Hepatocyte (in vitro differentiated cells): ENCODE measurements around the gene NUDT5. TPM values are rescaled to one million over a fixed set of nuclear protein-coding genes. Genes with fewer than 3 reads are reported as not detected.

Source experiments
- DNase-seq: peaks from one replicate; pipeline ENCODE4 v3.0.0-alpha.2; 2016; ENCODE audit warnings: low spot score
- H2AFZ ChIP-seq: fragments of 200-600 bp; sonication (generic); 2 replicates; pipeline ENCODE4 v1.6.0; 2016; ENCODE audit warnings: antibody characterized with exemption, mild to moderate bottlenecking
- H3K27ac ChIP-seq: fragments of 200-600 bp; sonication (generic); 2 replicates; pipeline ENCODE4 v1.5.1; 2016; ENCODE audit warnings: mild to moderate bottlenecking
- H3K27me3 ChIP-seq: fragments of 200-600 bp; sonication (generic); 2 replicates; pipeline ENCODE4 v1.6.1; 2016
- H3K36me3 ChIP-seq: fragments of 200-600 bp; sonication (generic); replicated peaks from 2 replicates; pipeline ENCODE4 v1.5.1; 2016; ENCODE audit warnings: low read depth; ENCODE audit not compliant: insufficient read depth
- H3K4me1 ChIP-seq: fragments of 200-600 bp; sonication (generic); 2 replicates; pipeline ENCODE4 v1.5.1; 2016; ENCODE audit warnings: mild to moderate bottlenecking, moderate library complexity; ENCODE audit not compliant: insufficient read depth
- H3K4me2 ChIP-seq: fragments of 200-600 bp; sonication (generic); 2 replicates; pipeline ENCODE4 v1.6.0; 2016
- H3K4me3 ChIP-seq: fragments of 200-600 bp; sonication (generic); 2 replicates; pipeline ENCODE4 v1.5.1; 2016; ENCODE audit warnings: mild to moderate bottlenecking
- H3K79me2 ChIP-seq: fragments of 200-600 bp; sonication (generic); 2 replicates; pipeline ENCODE4 v1.6.0; 2017; ENCODE audit warnings: mild to moderate bottlenecking
- H3K9me2 ChIP-seq: fragments of 200-600 bp; sonication (generic); replicated peaks from 2 replicates; pipeline ENCODE4 v1.6.0; 2017; ENCODE audit warnings: mild to moderate bottlenecking; ENCODE audit not compliant: insufficient read depth
- H3K9me3 ChIP-seq: fragments of 200-600 bp; sonication (generic); 2 replicates; pipeline ENCODE4 v1.5.1; 2016; ENCODE audit warnings: low read depth, mild to moderate bottlenecking
- H4K20me1 ChIP-seq: fragments of 200-600 bp; sonication (generic); 2 replicates; pipeline ENCODE4 v1.6.0; 2016; ENCODE audit warnings: mild to moderate bottlenecking; ENCODE audit not compliant: insufficient read depth, poor library complexity, severe bottlenecking
- EZH2 ChIP-seq: fragments of 200-600 bp; sonication (generic); IDR thresholded peaks from 2 replicates; pipeline ENCODE4 v1.6.1; 2016; ENCODE audit warnings: antibody characterized with exemption, mild to moderate bottlenecking, borderline replicate concordance
- EZH2phosphoT487 ChIP-seq: fragments of 200-600 bp; sonication (generic); IDR thresholded peaks from one replicate; pipeline ENCODE4 v1.6.1; 2018; ENCODE audit warnings: antibody characterized with exemption, mild to moderate bottlenecking, low read depth, moderate library complexity; ENCODE audit not compliant: unreplicated experiment, severe bottlenecking
- WGBS: methylation state at CpG from one replicate; pipeline ENCODE4 v1.1.6; 2016; ENCODE audit warnings: low lambda C conversion rate; ENCODE audit errors: missing lambda C conversion rate; 5-methylcytosine and 5-hydroxymethylcytosine counted together
- polyA plus RNA-seq: library from polyadenylated mRNA; unstranded; fragments of >200 nt; fragmentation: Nextera tagmentation; extraction: Ambion mirVana; gene quantifications from 2 replicates; pipeline ENCODE4 v1.2.1, GENCODE V29; 2016
- total RNA-seq: library from RNA; depleted of rRNA; stranded (reverse); fragments of >200 nt; gene quantifications from 2 replicates; pipeline ENCODE4 v1.2.3, GENCODE V29; 2014
- TF ChIP-seq, protein P1 (sequence below): fragments of 200-600 bp; sonication (generic); IDR thresholded peaks from 2 replicates; pipeline ENCODE4 v1.5.1; 2016; ENCODE audit warnings: antibody characterized with exemption, mild to moderate bottlenecking; ENCODE audit not compliant: poor library complexity

NUDT5 gene
- total and polyA plus RNA-seq, 2 experiments from 2014 or later = 54.0 to 85.1 TPM

DNA sequence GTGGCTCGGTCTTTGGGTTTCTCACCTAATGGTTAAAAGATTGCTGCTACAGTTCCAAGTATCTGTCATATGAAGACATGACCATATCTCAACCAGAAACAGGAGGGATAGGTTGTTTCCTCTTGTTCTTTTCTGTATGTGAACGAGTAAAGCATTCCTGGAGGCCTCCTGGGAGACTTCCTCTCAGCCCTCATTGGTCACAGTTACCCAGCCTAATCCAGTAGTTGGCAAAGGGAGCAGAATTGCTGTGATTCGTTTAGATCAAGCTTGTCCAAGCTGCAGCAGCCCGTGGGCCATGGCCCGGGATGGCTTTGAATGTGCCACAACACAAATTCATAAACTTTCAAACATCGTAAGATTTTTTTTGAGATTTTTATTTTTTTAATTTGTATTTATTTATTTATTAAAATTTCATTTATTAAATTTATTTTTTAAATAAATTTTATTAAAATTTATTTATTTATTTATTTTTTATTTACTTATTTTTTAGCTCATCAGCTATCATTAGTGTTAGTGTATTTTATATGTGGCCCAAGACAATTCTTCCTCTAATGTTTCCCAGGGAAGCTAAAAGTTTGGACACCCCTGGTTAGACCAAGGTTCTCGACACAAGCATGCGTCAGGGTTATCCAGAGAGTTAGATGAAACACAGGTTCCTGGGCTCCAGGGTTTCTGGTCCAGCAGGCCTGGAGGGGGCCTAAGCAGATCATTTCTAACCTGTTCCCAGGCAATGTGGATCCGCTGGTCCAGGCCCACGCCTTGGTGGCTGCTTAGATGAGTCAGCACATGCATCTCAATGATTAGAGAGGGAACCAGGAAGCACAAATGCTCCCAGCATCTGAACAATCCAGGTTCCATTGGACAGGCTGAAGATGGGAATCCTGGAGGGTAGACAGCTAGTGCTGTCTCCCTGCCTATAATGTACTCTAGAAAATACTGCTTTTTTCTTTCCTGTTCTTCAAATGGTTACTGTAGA lies 25.9 kb upstream of the NUDT5 start:
- H3K27ac ChIP-seq = no peak overlapping the region

DNA sequence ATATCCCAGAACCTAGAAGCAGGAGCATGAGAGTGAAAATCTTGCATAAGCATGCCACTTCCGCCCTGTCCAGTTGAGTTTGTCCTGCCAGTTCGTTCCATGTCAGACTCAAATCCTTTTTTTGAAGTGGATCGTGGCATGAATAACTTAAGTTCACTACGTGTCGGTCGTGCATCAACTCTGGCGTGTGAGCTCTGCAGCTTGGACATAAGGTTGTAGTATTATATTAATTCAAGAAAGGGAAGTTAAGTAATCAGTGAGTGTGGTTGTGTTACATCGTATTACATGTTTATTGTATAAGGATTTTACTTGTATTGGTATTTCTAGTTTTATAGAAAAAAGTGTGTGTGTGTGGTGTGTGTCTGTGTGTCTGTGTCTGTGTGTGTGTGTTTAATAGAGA lies 23.3 kb upstream of the NUDT5 start:
- H3K9me2 ChIP-seq = no peaks in the 10 kb centered on the region
- H3K4me2 ChIP-seq = no peak overlapping the region
- H3K4me3 ChIP-seq = no peak overlapping the region
- no peak for TF ChIP-seq EZH2
- 94% methylated on average over 8 of the region's 8 CpGs for WGBS
- no peaks in the 10 kb centered on the region for H3K9me3 ChIP-seq
- no peak overlapping the region for H3K27ac ChIP-seq
- no peak overlapping the region for H2AFZ ChIP-seq
- H3K79me2 ChIP-seq = peaks cover 3% of the 10 kb centered on the region
- H3K36me3 ChIP-seq = no peaks in the 10 kb centered on the region
- H4K20me1 ChIP-seq = no peaks in the 10 kb centered on the region
- H3K4me1 ChIP-seq = no peaks in the 10 kb centered on the region
- DNase-seq = no peak
- no peaks in the 10 kb centered on the region for H3K27me3 ChIP-seq

More for the DNA sequence above, 25.9 kb upstream of the NUDT5 start:
- Histone ChIP-seq H3K27me3 (no peaks in the 10 kb centered on the region), H3K79me2 (peaks cover 3% of the 10 kb centered on the region), H4K20me1 (no peaks in the 10 kb centered on the region), H3K9me2 (no peaks in the 10 kb centered on the region), H3K4me3 (no peak overlapping the region), H3K4me1 (no peaks in the 10 kb centered on the region), H3K4me2 (no peak overlapping the region), H2AFZ (no peak overlapping the region), H3K9me3 (no peaks in the 10 kb centered on the region), H3K36me3 (no peaks in the 10 kb centered on the region)
- no peak for DNase-seq
- TF ChIP-seq, protein P1, sequence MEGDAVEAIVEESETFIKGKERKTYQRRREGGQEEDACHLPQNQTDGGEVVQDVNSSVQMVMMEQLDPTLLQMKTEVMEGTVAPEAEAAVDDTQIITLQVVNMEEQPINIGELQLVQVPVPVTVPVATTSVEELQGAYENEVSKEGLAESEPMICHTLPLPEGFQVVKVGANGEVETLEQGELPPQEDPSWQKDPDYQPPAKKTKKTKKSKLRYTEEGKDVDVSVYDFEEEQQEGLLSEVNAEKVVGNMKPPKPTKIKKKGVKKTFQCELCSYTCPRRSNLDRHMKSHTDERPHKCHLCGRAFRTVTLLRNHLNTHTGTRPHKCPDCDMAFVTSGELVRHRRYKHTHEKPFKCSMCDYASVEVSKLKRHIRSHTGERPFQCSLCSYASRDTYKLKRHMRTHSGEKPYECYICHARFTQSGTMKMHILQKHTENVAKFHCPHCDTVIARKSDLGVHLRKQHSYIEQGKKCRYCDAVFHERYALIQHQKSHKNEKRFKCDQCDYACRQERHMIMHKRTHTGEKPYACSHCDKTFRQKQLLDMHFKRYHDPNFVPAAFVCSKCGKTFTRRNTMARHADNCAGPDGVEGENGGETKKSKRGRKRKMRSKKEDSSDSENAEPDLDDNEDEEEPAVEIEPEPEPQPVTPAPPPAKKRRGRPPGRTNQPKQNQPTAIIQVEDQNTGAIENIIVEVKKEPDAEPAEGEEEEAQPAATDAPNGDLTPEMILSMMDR = no peak
- TF ChIP-seq EZH2 (no peak), EZH2phosphoT487 (no peak)
- 95% methylated on average over 10 of the region's 10 CpGs for WGBS

DNA sequence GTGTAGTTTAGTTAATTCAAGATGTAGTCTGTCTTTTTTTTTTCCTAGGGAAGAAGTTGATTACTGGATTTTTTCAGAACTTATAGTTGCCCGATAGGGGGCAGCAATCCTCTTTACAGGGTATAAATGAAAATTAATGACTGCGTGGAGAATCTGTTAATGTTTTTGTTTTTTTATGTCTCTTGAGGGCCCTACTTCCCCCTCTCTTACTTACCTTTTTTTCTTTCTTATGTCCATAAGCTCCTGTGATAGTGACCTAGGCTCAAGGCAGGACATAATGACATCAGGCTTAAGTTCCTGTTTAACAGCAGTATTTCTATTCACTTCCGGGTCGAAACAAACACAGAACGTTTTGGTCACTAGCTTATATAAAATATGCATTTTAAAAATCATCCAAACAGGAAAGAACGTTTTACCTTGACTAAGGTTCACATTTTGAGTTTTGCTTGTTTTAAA lies 19.1 kb upstream of the NUDT5 start:
- peak overlapping the region; percentile 59 for H3K27ac ChIP-seq
- H3K4me1 ChIP-seq = no peaks in the 10 kb centered on the region
- H2AFZ ChIP-seq = no peak overlapping the region
- H3K4me3 ChIP-seq = no peak overlapping the region
- peak; percentile 80 for DNase-seq
- no peak overlapping the region for H3K4me2 ChIP-seq
- TF ChIP-seq, protein P1 = peak; percentile 61
- TF ChIP-seq EZH2phosphoT487 (no peak), EZH2 (no peak)
- no peaks in the 10 kb centered on the region for H3K9me3 ChIP-seq
- H3K9me2 ChIP-seq = no peaks in the 10 kb centered on the region
- H3K36me3 ChIP-seq = peaks cover 6% of the 10 kb centered on the region
- 61% methylated on average over 6 of the region's 6 CpGs for WGBS
- no peaks in the 10 kb centered on the region for H3K27me3 ChIP-seq
- no peaks in the 10 kb centered on the region for H3K79me2 ChIP-seq
- no peaks in the 10 kb centered on the region for H4K20me1 ChIP-seq

DNA sequence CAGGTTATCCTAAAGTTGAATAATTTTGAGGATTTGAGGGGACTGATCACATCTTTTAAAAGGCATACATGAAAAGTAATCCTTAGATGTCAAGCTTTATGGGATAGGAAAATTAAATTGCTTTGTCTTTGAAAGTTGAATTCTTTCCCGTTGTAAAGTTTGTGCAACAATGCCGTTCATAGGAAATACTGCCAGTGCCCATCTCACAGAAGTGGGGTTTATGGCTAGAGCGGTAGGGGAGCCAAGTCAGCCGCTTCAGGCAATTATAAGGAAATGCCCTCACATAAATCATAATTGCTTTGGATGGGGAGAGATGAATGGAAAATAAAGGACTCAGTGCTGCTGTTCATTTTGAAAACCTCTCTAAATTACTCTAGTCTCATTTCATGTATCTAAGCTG lies 18.4 kb upstream of the NUDT5 start:
- Histone ChIP-seq H3K36me3 (peaks cover 6% of the 10 kb centered on the region), H3K9me3 (no peaks in the 10 kb centered on the region), H3K4me1 (no peaks in the 10 kb centered on the region), H3K27me3 (no peaks in the 10 kb centered on the region), H3K79me2 (no peaks in the 10 kb centered on the region), H3K27ac (peak overlapping the region; percentile 59), H3K4me3 (no peak overlapping the region), H2AFZ (no peak overlapping the region), H4K20me1 (no peaks in the 10 kb centered on the region), H3K4me2 (no peak overlapping the region), H3K9me2 (no peaks in the 10 kb centered on the region)
- 65% methylated on average over 4 of the region's 4 CpGs for WGBS
- no peak for TF ChIP-seq EZH2phosphoT487
- TF ChIP-seq, protein P1 = no peak
- no peak for TF ChIP-seq EZH2
- DNase-seq = no peak
